GM10248 (cell line): ENCODE data around the gene PODNL1.

Experiments
- CTCF ChIA-PET: fragments of 300-600 bp; sonication (Branson Sonifier 250); formaldehyde crosslinking; extraction: SDS; loops from one replicate; lab custom pipeline; 2021; ENCODE audit warnings: antibody characterized with exemption; lab: Yijun Ruan, JAX
- POLR2A ChIA-PET: fragments of 350-650 bp; sonication (Branson Sonifier 250); formaldehyde crosslinking; extraction: SDS; loops from one replicate; lab custom pipeline; 2020; ENCODE audit warnings: antibody characterized with exemption; lab: Yijun Ruan, JAX
- DNase-seq: peaks from one replicate; pipeline ENCODE4 v3.0.0; 2012; ENCODE audit errors: extremely low spot score
- CTCF ChIP-seq: IDR thresholded peaks from 2 replicates; pipeline ENCODE4 v1.5.1; 2012; ENCODE audit warnings: mild to moderate bottlenecking, low read depth; ENCODE audit errors: extremely low read depth, missing control alignments, control extremely low read depth

The PODNL1 gene

GRCh38 chr19:13887018-13887436 is 51.2 kb downstream of the PODNL1 start:
- CTCF ChIA-PET, result interaction anchor here (0.9 to 2.1 kb wide), 6 partner anchors 113 to 461 kb away, joined by 3 to 5 read pairs (median 3); partner anchors contain the start of genes ASF1B, C19orf53 and IL27RA
- POLR2A ChIA-PET, result interaction anchor here (0.6 kb wide), 2 partner anchors 45 to 542 kb away, joined by 3 to 4 read pairs; no protein-coding TSS in a partner anchor

DNA sequence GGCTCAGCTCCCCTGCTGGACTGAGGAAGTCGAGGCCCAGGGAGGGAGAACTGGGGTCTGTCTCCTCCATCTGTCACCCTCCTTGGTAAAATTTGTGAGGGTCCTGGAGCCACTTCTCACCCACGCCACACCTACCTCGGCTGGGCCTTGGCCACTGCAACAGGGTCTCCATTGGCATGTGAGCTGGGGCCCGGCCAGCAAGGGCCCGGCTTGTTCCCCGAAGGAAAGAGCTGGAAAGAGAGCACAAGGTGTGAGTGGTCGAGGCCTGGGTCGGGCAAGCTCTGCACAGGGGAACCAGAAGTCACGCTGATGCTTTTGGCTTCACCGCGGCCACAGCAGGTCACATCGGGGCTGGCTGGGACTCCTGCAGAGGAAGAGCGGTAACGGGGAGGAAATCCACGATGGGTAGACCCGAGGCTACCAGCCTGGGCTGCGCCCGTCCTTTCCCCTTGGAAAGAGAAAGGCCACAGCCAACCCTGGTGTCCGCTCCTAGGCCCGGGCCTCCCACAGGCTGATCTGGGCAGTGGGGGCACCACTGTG is 52.3 kb downstream of the PODNL1 start:
- CTCF ChIA-PET, result interaction anchor here (1.0 to 2.1 kb wide), 7 partner anchors 28 to 250 kb away, joined by 3 to 6 read pairs (median 3); partner anchors contain the start of genes ASF1B, C19orf53 and IL27RA
- no peak for DNase-seq

More at GRCh38 chr19:13887018-13887436, 51.2 kb downstream of the PODNL1 start:
- TF ChIP-seq CTCF, result no peak
- no peak for DNase-seq

GRCh38 chr19:13884726-13885591 is 53.3 kb downstream of the PODNL1 start:
- DNase-seq, result no peak
- POLR2A ChIA-PET, result no interaction called here
- no peak for TF ChIP-seq CTCF
- CTCF ChIA-PET, result interaction anchor here (1.0 to 2.1 kb wide), 5 partner anchors 14 to 187 kb away, joined by 3 to 8 read pairs (median 5); partner anchors contain the start of genes IL27RA and MISP3

More for the DNA sequence above, 52.3 kb downstream of the PODNL1 start:
- POLR2A ChIA-PET, result no interaction called here
- no peak for TF ChIP-seq CTCF

GRCh38 chr19:13883516-13884064 is 54.6 kb downstream of the PODNL1 start:
- ChIA-PET POLR2A (no interaction called here), CTCF (interaction anchor here (1.0 to 4.9 kb wide), 6 partner anchors 20 to 254 kb away, joined by 3 to 38 read pairs (median 6); partner anchors contain the start of gene MISP3)
- DNase-seq, result no peak
- no peak for TF ChIP-seq CTCF

GRCh38 chr19:13882836-13883235 is 55.4 kb downstream of the PODNL1 start:
- no peak for DNase-seq

More at GRCh38 chr19:13882836-13883235, 55.4 kb downstream of the PODNL1 start:
- ChIA-PET POLR2A (no interaction called here), CTCF (interaction anchor here (1.0 to 4.9 kb wide), 9 partner anchors 20 to 254 kb away, joined by 3 to 38 read pairs (median 8); partner anchors contain the start of genes CC2D1A, IL27RA and MISP3)
- TF ChIP-seq CTCF, result no peak
